ENCODE measurements around the gene FAM234B. TPM values are rescaled to one million over a fixed set of nuclear protein-coding genes. Genes with fewer than 3 reads are reported as not detected.

The FAM234B gene
- total and polyA plus RNA-seq, 11 donors = 1.2 to 3.5 (median 2.5) TPM

DNA sequence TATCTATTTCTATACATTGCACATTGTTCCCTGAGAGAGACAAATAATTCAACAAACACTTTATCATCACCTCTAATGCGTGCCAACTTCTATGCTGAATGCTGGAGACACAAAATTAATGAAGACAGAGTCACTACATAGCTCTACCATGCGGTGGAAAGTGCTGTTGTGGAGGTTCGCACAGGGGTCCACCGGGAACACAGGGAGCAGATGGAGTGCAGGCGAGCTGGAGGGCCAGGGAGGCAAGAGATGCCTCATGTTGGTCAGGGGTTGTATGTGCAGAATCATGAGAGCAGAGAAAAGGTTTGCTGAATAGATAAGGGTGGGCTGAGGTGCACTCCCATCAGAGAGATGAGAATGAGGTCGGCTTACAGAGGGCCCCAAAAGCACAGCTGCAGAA lies 25.2 kb downstream of the FAM234B start:
- Histone ChIP-seq H3K36me3 (peaks cover 0 to 57% (median 30%) of the 10 kb centered on the region in 9 donors), H3K9me3 (no peaks in the 10 kb centered on the region), H3K4me3 (no peak overlapping the region), H3K27me3 (no peaks in the 10 kb centered on the region), H3K27ac (no peak overlapping the region), H3K4me1 (no peaks in the 10 kb centered on the region)
- DNase-seq (no peak), ATAC-seq (no peak)
- TF ChIP-seq POLR2A (IDR thresholded peaks at IDR 0.05) (no peak), CTCF (IDR thresholded peaks at IDR 0.05) (no peak)
- intact Hi-C loops (cut with DNase I) = no loop called here
- 84 to 96% (median 90%) methylated on average over 6 of the region's 6 CpGs for whole genome bisulfite sequencing, 4 donors

- DNase-seq (no peak), ATAC-seq (no peak)
- TF ChIP-seq CTCF (IDR thresholded peaks at IDR 0.05) = no peak
- TF ChIP-seq POLR2A (IDR thresholded peaks at IDR 0.05) = no peak
- H3K4me3 ChIP-seq = no peak overlapping the region
- no peak overlapping the region for H3K27ac ChIP-seq
- no peaks in the 10 kb centered on the region for H3K27me3 ChIP-seq
- H3K36me3 ChIP-seq = peaks cover 0 to 63% (median 36%) of the 10 kb centered on the region in 9 donors
- 79 to 89% (median 85%) methylated on average over 10 of the region's 10 CpGs for WGBS, 4 donors
- intact Hi-C loops (cut with DNase I) = no loop called here
- no peaks in the 10 kb centered on the region for H3K4me1 ChIP-seq
- H3K9me3 ChIP-seq = no peaks in the 10 kb centered on the region
Measured at GRCh38 chr12:13071305-13072280, 27.4 kb downstream of the FAM234B start.

GRCh38 chr12:13073173-13073572 lies 29.0 kb downstream of the FAM234B start:
- WGBS, 4 donors = 86 to 90% (median 88%) methylated on average over 3 of the region's 3 CpGs
- Histone ChIP-seq H3K4me3 (no peak overlapping the region), H3K9me3 (no peaks in the 10 kb centered on the region), H3K36me3 (peaks cover 0 to 53% (median 32%) of the 10 kb centered on the region in 9 donors), H3K27ac (no peak overlapping the region), H3K27me3 (no peaks in the 10 kb centered on the region), H3K4me1 (no peaks in the 10 kb centered on the region)
- ATAC-seq (no peak), DNase-seq (no peak)
- no peak for TF ChIP-seq POLR2A (IDR thresholded peaks at IDR 0.05)
- no peak for TF ChIP-seq CTCF (IDR thresholded peaks at IDR 0.05)
- intact Hi-C loops (cut with DNase I) = no loop called here

GRCh38 chr12:13074396-13075117 lies 30.4 kb downstream of the FAM234B start:
- WGBS, 4 donors = 78 to 91% (median 86%) methylated on average over 3 of the region's 3 CpGs
- ATAC-seq = no peak
- intact Hi-C loops (cut with DNase I) = no loop called here
- TF ChIP-seq CTCF (IDR thresholded peaks at IDR 0.05) (no peak), POLR2A (IDR thresholded peaks at IDR 0.05) (no peak)
- Histone ChIP-seq H3K4me1 (no peaks in the 10 kb centered on the region), H3K27ac (no peak overlapping the region), H3K9me3 (no peaks in the 10 kb centered on the region), H3K4me3 (no peak overlapping the region), H3K36me3 (peaks cover 0 to 41% (median 20%) of the 10 kb centered on the region in 9 donors), H3K27me3 (no peaks in the 10 kb centered on the region)
- DNase-seq = no peak
